ENCODE measurements around the gene MFAP4. TPM values are rescaled to one million over a fixed set of nuclear protein-coding genes. Genes with fewer than 3 reads are reported as not detected.

MFAP4 gene
- total and polyA plus RNA-seq, 9 of the 15 experiments (the other 6 are each of a cell fraction or from before 2014, with no cell fraction given), result 0.07 to 0.24 TPM; not detected in 7

- H3K4me1 ChIP-seq (replicated peaks in 1 of 2; ENCODE audit: control insufficient read depth in 2 of 2, insufficient read depth in 2 of 2, low read length in 2 of 2), result peaks cover 22 to 47% of the 10 kb centered on the region in 2 experiments
- no peaks in the 10 kb centered on the region for H3K9me1 ChIP-seq (ENCODE audit: control insufficient read depth, insufficient read depth, low read length)
- no peaks in the 10 kb centered on the region for H3K27me3 ChIP-seq (ENCODE audit: control insufficient read depth in 2 of 2, insufficient read depth in 2 of 2, low read length in 2 of 2)
- no peak overlapping the region; a peak in 1 of 4 replicates for H3K9ac ChIP-seq (ENCODE audit: insufficient read depth in 1 of 2, low read depth in 2 of 2, low read length in 2 of 2)
- no peak overlapping the region for H3K4me2 ChIP-seq (ENCODE audit: insufficient read depth, low read length)
- WGBS (ENCODE audit: insufficient coverage, low coverage, missing lambda C conversion rate), result 85% methylated on average over 10 of the region's 13 CpGs
- no peaks in the 10 kb centered on the region; the same call in 1 of the 2 replicates for H4K20me1 ChIP-seq (replicated peaks; ENCODE audit: control insufficient read depth, insufficient read depth, low read length)
- H2AFZ ChIP-seq (ENCODE audit: low read depth, low read length), result no peak overlapping the region
- no peaks in the 10 kb centered on the region for H3K36me3 ChIP-seq (ENCODE audit: control insufficient read depth, insufficient read depth, low read length)
- intact Hi-C loops (cut with micrococcal nuclease) (no loop called here), in situ Hi-C loops (cut with MboI) (no loop called here)
- ChIA-PET CTCF (ENCODE audit: low intra/inter-chr PET ratio) (interaction anchor here (0.6 kb wide), 1 partner anchor 124 kb away, joined by 3 read pairs; no protein-coding TSS in a partner anchor), POLR2A (no interaction called here)
- H3K79me2 ChIP-seq (ENCODE audit: control insufficient read depth, insufficient read depth, low read length), result no peaks in the 10 kb centered on the region
- ATAC-seq (no peak), DNase-seq (ENCODE audit: extremely low read depth in 1 of 4, low spot score in 3 of 4) (no peak), FAIRE-seq (no peak)
- no TSS peak for BruUV-seq (replicated peaks)
- H3K9me3 ChIP-seq (replicated peaks; ENCODE audit: control insufficient read depth, insufficient read depth, low read depth, low read length), result no peaks in the 10 kb centered on the region
- TF ChIP-seq TRIM24 (IDR thresholded peaks at IDR 0.05) (no peak), TAL1 (IDR thresholded peaks at IDR 0.05) (no peak), NEUROD1 (IDR thresholded peaks at IDR 0.05; ENCODE audit: borderline replicate concordance, low read depth, low read length, partially characterized antibody) (no peak), LARP7 (IDR thresholded peaks at IDR 0.05) (no peak), ZNF347 (CRISPR knock-in tag; IDR thresholded peaks at IDR 0.05; ENCODE audit: low read depth) (no peak), TCFL5 (CRISPR knock-in tag; conservative IDR thresholded peaks at IDR 0.05) (no peak), SMARCC2 (IDR thresholded peaks at IDR 0.05; ENCODE audit: low read depth) (no peak), NRF1 (conservative IDR thresholded peaks at IDR 0.05 in 1 of 2, IDR thresholded peaks at IDR 0.05 in 1 of 2) (no peak), ZNF780A (CRISPR knock-in tag; IDR thresholded peaks at IDR 0.05) (no peak)
- H3K4me3 ChIP-seq, result no peak overlapping the region
- H3K27ac ChIP-seq (ENCODE audit: extremely low read depth, low read depth, low read length), result no peak overlapping the region
Measured at GRCh38 chr17:19343671-19344151, 43.3 kb downstream of the MFAP4 start.
